ENCODE results near the gene NEUROG2.
A peak's percentile ranks its signal among the peaks of the same experiment; 100 is the strongest.
"Not testable (repeated sequence)": the region's sequence is repeated elsewhere in the genome, so short reads cannot be mapped to it uniquely, and the experiment has no call there.

The NEUROG2 gene

DNA sequence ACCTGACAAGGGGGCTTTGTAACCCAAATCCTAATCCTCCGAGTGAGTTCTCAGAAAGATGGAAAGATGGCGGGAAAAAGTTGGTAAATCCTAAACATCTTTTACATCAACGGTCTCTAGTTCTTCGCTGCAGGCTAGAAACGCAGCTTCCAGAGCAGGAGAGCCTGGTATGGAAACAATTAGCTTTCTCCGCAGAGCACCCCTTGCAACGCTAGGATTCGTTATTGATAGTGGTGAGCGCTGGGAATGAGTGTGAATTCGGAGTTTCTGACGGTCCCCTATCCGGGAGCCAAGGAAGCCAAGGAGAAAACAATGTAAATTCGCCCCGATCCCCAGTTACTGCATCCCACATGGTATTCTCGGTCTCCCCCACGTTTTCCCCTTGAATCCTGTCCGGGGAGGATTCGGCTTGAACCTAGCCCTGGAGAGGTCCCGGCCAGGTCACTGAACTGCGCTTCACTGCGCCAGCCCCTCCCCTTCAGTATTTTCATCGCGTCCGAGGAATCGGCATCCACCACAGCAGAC, 4.7 kb upstream of the NEUROG2 start:
- no peak for DNase-seq

DNA sequence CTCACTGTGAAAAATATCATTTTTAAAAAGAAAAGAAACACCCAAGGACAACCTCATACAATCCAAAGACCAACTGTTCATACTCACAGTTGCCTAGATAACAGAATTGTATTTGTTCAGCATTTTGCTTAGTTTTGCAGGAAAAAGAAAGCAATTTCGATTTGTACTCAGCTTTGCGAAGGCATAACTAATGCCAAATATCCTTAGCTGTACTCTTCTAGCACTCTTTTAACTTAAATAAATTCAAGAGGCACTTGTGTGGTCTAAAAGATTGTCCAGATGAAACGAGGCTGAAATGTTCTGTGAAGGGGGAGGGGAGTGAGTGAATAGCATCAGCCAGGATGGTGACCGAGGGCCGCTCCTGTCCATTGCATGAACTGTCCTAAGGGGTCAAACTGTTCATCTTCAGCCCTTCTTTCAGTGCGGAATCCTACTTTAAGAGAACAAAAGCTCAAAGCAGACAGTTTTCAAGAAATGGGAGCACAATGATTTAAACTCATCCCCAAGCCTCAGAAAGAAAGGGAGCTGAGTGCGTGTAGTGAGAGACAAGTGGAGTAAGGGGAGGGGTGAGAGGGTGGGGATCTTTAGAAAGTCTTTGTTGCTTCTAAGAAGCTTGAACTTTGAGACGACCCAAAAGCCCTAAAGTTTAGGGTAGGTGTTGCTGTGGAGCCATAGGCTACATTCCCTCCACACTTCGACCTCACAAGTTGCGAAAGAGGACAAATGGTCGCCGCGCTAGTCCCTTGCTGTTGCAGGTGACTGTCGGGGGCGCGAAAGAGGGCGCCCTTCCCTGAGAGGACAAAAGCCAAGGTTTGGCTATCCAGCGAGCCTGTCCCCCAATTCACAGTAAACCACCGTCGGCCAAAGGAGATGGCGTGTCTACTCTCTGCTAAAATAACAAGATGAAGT, 4.0 kb upstream of the NEUROG2 start:
- DNase-seq = no peak

DNA sequence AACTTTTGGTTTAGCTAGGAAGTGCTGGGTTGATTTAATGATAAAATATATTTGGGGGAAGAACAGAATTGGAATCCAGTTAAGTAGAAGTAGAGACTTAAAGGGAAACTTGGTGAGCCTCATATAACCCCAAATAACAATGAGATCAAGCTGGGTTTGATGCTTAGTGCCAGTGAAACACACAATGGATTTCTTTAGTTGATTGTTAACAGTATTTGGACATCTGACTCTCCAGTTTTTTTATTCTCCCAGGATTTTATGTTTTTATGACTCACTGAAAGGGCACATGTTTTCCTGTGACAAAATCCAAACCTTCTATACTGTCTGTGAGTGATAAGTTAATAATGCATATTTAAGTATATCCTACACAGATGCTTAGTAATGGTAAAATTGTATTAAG, 2.7 kb upstream of the NEUROG2 start:
- no peak for DNase-seq

DNA sequence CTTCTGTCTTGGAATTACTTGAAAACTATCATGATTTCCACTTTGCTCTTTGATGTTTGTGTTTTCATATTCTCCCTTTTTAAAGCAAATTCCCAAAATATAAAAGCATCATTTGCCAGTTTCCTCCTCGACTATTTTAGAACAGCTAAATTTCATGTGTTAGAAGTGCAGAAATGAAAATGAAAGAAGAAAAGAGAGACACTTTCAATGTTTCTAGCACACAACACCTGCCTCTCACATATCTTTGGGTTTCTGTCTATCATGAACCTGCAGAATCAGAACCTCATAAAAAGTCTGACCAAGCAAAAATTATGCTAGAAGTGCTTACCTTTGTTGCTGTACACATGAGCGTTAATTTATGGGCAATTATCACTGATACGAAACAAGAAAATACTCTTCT, 1.9 kb upstream of the NEUROG2 start:
- DNase-seq = no peak

DNA sequence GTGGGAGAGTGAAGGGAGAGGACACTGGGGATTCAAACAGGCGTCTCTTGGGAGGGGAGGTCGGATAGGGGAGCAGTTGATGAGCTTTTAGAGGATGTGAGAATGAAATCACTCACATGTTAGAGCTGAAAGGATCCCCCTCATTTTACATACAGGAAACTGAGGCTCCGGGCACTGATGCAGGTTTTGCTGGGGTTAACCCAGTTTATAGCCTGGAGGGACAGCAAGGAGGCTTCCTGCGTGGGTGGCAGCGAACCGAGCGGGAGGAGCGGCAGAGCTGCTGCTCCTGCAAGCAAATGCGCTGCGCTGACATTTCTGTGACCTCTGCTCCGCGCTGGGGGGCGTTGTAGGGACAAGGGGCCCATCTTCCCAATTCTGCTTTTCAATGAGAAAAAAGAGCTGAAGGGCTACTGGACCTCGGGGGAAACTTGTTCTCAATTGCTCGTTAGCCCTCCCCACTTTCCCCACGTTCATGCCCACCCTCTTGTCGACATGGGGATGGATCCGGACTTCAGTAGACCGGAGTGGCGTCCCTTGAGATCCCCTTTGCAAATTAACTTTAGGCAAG, 1.2 kb upstream of the NEUROG2 start:
- no peak for DNase-seq

DNA sequence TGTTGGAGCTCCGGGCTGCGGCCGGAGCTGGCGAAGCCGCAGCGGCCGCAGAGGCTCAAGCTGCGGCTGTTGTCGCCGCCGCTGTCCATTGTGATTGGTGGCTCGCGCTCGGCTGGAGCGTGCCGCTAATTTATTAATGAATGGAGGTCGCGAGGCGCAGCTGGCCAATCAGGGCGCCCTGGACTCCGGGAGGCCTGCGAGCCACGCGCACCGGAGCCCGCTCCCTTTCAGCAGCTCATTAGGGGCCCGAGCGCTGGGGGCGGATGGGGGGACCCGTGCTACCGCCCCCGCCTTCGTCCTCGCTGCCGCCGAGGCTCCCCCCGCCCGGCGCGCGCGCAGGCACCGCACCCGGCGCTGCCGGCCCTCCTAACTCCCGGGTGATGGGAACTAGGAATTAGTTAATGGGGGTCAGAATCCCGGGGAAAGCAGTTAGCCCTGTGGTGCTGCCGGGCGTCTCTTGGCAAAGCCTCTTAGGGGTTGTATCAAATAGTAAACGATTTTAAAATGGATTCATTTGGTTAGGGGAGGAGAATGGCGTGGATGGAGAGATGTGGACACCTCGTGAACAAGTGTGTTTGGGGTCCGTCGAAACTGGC, 589 bp upstream of the NEUROG2 start:
- no peak for DNase-seq

DNA sequence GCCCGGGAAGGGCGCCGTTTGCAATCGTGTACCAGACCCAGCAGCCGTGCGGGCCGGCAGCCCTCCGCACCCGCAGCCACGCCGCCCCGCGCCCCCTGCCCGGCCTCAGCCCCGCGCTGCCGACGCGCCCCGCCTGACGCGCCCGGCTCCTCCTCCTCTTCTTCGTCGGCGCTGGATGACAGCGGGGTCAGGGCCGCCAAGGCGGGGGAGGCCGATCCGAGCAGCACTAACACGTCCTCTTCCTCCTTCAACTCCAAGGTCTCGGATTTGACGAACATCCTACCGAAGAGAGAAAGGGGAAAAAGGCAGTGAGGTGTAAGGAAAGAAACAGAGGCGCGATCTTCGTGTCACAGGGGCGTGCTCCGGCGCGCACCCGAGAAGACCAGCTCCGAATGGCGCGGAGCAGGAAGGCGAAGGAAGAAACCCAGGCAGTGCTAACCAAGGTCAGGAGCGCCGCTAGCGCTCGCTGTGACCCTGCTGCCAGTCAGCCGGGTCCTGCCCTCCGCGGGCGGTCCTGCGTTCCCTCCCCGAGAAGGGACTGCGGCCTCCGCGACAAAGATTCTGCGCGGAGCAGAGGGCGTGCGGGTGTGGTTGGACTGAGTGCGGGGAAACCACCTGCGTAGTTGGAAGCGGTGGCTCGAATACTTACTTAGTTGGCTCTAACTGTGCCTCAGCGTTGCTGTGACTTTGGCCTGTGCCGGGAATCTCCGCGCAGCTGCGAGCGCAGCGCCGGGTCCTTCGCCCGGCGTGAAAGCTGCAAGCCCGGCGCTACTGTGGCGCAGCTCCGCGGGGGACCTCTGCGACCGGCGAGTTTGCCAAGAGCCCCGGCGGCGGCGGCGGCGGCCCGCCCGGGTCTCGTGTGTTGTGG, 548 bp downstream of the NEUROG2 start:
- DNase-seq = peak; percentile 31

DNA sequence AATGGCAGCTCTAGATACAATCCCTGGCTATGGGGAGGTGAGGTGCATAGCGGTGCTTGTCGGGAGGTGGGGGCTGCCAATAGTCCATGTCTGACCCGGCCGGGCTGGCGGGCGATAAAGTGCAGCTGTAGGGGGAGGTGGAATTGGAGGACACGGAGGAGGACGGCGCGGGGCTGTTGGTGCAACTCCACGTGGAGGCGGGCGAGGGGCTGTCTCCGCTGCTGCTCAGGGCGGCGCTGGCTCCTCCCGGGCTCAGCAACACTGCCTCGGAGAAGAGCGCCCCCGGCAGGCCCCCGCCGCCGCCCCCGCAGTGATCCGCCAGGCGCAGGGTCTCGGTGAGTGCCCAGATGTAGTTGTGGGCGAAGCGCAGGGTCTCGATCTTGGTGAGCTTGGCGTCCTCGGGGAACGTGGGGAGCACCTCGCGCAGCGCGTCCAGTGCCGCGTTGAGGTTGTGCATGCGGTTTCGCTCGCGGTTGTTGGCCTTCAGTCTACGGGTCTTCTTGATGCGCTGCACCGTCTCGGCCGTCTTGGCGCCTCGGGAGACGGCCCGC, 1.3 kb downstream of the NEUROG2 start:
- DNase-seq = no peak

DNA sequence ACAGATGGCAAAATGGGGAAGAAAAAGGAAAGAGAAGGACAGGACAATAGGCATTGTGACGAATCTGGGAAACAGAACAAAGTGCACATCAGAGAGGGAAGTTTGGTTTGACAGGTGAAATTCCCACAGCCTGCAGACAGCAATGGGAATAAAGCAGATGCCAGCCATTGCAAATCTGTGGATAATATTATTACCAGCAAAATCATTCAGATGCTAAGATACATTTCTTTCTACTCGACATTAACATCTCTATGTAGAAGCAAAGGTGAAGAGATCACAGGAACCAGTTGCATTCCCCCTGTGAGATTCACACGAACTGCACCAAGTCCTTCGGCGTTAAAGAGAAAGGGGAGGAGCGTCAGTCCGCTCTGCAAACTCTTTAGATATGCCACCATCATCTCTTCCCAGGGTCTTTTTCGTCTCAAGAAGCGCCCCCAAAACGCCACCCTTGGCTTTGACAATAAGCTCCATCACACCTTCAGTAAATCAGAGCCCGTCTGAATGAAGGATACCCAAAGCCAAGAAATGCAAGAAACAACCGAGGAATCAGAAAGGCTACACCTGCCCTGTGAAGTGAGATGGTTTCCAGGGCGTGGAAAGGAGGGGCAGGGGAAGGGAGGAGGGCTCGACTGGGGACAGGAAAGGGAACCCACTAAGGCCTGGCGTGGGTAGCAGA, 1.9 kb downstream of the NEUROG2 start:
- DNase-seq = no peak

DNA sequence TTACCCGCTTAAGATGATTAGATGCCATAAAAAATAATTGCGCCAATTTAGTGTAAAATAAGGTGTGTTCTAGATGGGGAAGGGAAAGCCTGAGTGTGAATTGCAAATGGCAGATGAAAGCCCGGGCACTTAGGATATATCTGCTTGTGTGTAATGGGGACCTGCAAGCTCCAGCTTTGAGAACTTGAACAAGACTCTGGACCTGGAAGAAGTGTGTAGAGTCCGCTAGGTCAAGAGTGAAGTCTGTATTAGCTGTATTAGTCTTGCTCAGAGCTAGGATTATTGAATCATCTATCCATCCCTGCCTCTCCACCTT, 4.2 kb downstream of the NEUROG2 start:
- no peak for DNase-seq

DNA sequence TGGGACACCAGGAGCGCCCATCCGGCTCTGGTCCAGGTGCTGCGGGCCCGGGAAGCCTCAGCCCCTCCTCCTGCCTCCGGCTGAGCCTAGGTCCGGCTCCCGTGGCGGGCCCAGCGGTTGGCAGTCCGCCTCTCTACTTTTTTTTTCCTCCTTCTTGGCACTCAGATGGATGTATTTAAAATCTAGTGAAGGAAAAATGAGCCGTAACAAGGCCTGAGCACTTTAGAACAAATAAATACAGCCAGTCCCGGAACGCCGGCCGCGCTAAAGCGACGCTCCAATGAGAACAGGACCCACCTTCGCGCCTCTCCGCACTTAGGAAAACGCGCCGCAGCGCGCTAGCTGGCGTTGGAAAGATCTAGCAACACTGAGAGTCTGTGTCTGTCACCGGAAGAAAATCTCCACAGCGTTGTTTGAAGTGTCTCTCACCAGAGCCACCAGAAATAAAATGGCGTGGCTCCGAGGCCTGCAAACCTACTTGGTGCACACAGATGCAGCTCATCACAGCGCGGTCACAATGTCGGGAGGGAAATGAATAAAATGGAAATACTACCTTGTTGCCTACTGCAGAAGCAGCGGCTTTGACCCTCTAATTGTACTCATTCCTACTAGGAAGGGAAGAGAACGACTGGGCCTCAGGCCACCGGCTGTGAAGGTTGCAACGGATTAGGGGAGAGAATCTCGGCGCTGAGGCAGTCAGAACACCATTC, 4.7 kb downstream of the NEUROG2 start:
- DNase-seq = no peak

DNA sequence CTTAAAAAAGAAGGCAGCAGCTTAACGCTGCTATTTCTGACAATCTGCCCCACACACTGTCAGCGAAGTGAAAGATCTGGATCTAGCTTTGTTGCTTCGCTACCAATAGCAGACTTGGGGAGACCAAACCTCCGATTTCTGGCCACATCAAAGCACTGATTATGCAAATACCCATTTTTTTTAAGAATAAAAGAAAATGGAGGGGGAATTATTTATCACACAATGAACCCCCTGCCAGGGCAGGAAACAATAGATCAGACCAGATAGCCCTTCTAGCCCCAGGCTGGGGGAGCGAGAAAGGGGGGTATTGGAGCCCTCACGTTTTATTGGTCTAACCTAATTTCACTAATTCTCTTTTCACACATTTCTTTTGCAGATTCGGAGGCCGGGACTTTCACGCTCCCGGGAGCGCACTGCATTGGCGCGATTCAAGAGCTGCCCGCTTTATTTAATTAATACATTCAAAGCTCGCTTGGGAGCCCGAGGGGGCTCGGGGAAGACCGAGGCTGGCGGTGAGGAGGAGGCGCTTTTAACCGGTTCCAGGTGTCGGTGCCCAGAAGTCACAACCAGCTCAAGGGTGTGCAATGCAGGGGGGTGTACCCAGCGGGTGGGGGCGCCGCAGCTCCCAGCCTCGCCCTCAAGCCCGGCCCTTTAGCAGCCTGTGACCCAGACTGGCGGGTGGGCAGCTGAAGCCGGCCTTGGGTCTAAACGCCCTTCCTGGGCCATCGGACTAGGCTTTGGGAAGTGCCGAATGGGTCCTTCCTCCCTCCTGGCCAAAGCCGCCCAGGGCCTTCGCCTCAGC, 5.5 kb downstream of the NEUROG2 start:
- no peak for DNase-seq

DNA sequence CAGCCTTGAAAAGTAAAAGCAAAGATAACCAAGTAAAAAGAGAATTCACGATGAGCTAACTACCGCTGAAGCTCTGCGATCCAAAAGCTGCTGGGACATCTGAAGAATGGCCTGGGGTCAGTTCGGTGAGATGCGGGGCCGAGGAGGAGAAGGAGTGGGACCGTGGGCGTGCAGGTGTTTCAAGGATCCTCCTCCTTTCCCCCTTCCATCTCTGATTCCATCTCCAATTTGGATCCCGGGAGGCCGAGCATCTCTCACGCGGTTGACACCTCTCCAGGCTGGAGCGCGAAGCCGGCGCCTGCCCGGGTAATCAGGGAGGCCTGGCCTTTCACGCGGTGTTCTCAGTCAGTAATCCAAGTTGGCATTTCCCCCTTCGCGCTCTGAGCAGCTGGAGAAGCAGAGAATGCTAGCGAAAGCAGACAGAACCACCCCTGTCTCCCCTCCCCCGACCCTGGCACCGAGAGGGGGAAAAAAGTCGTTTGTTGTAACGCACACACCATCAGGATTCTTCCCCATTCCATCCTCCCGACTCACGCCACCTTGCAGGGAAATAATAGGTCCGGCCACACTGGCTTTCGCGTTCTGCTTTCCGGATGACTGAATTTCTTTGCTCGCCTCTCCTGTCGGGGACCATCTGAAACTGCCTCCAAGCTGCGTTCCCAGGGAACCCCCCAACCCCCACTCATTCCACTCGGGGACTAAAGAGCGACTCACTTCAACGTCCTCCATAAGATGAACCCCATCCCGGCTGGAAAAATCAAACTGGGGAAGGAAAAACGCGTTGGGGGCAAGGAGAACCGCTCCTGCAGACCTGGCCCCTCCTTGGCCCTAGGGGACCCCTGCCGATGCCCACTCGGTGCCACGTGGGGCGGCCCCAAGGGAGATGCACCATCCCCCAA, 6.5 kb downstream of the NEUROG2 start:
- no peak for DNase-seq

DNA sequence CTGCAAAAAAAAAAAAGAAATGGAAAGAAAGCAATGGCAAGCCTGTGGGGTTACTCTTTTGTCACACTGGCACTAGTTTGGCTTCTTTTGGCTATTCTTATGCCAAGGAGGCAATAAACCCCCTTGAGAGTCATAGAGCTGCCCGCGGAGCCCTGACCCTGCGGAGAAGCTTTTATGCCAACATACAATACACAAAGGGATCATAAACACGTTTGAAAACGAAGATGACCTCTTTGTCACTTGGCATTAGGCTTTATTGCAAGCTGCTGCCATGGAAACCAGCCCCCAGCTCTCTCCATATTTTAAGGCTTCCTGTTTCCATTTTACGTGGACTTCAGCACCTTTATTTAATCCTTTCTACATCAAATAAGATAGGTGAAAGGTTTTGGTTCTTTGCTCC, 7.6 kb downstream of the NEUROG2 start:
- DNase-seq = no peak

DNA sequence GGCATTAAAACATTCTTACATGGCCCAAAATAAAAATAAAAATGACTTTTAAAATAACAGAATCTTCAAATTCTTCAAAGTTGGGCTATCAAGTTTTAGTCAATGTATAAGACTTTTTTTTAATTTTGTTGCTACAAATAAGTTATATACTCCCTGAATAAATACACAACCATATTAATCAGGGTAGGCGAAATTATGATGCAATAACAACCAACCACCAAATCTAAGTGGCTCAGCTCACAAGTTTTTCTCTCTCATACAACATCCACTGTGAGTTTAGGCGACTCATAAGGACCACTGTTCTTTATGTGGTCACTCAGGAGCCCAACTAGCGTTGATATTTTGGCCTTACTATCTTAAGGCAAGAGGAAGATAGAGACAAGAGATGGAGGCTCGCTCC, 11.2 kb downstream of the NEUROG2 start:
- DNase-seq = no peak

DNA sequence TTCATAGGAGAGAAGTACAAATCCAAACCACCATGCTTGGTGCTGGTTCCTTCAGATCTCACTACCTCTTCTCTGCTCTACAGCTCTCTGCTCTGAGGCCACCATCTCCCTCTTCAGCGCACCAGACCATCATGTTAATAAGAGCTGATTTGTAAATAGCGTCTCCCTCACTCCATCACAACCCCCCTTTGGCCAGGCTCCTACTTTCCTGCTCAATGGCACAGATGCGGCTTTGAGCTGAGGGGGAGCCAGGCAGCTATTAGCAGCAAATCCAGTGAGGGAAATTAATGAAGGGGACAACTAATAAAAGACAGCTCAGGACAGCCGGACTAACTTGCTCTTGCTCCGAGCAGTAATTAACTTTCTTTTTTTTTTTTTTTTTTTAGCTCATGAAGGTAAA, 13.1 kb downstream of the NEUROG2 start:
- DNase-seq = no peak

DNA sequence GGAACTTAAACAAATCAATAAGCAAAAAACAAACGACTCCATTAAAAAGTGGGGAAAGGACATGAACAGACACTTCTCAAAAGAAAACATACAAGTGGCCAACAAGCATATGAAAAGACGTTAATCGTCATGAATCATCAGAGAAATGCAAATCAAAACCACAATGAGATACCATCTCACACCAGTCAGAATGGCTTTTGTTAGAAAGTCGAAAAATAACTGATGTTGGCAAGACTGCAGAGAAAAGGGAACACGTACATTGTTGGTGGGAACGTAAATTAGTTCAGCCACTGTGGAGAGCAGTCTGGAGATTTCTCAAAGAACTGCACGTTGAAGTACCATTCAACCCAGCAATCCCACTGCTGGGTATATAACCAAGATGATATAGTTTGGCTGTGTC, 23.7 kb downstream of the NEUROG2 start:
- no peak for DNase-seq

DNA sequence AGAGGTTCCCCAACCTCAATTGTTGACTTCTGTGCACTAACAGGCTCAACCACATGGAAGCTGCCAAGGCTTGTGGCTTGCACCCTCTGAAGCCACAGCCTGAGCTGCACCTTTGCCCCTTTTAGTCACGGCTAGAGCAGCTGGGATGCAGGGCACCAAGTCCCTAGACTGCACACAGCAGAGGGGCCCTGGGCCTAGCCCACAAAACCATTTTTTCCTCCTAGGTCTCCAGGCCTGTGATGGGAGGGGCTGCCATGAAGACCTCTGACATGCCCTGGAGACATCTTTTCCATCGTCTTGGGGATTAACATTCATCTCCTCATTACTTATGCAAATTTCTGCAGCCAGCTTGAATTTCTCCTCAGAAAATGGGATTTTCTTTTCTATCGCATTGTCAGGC, 25.2 kb downstream of the NEUROG2 start:
- DNase-seq = not testable (repeated sequence)

DNA sequence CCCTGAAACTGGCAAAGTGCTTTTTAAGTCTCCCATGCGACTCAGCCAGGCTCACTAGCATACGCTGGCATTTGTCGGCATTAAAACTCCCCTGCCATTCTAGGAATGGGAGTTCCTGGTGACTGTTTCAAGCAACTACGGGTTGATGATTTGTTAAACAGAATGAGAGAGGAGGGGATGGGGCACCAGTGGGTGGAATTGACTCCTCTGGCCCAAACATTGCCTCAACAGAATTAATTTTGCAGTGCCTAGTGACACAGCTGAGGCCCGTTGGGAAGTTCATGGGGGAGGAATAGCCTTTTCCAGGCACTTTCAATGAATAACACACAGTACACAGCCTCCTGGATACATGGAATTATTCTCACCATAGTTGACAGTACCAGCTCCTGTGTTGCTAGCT, 30.1 kb downstream of the NEUROG2 start:
- no peak for DNase-seq

DNA sequence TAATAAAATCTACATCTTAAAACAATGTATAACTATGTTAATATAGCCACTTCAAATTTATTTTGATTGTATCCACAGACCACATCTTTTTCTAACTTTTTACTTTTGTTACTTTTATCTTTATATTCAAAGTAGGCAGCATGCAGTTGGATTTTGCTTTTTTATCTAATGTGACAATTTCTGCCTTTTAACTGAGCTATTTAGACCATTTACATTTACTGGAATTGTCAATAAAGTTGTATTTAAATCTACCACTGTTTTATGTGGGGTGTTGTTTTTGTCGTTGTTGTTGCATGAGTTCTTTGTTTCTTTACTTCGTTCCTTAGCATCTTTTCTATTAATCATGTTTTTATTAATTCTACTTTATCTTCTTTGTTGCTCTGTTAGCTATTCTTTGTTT, 42.0 kb downstream of the NEUROG2 start:
- no peak for DNase-seq
